ENCODE results near the gene PEAK3.

The PEAK3 gene

GRCh38 chr19:2282062-2282861, at the start of gene PEAK3:
Gene PEAK3, minus strand, starts transcription at chr19:2282175. Its CDS starts 1,244 bp downstream, at chr19:2280931.
- no peak for DNase-seq (ENCODE audit: low spot score)

- DNase-seq (ENCODE audit: low spot score), result peak; percentile 84
These were observed 48.8 kb upstream of the PEAK3 start for GRCh38 chr19:2330632-2331284.

GRCh38 chr19:2330255-2330631, 48.3 kb upstream of the PEAK3 start:
- no peak for DNase-seq (ENCODE audit: low spot score)

- no peak for DNase-seq (ENCODE audit: low spot score)
These were observed 47.5 kb upstream of the PEAK3 start for GRCh38 chr19:2329501-2329916.

GRCh38 chr19:2329149-2329478, 47.1 kb upstream of the PEAK3 start:
- no peak for DNase-seq (ENCODE audit: low spot score)

- DNase-seq (ENCODE audit: low spot score), result peak; percentile 93
These were observed 46.6 kb upstream of the PEAK3 start, which contains the start of the genes LSM7 and SPPL2B for GRCh38 chr19:2328401-2329148. Gene LSM7, minus strand, starts transcription at chr19:2328586. Its CDS starts 20 bp downstream, at chr19:2328566. Gene SPPL2B, plus strand, starts transcription at chr19:2328684. Its CDS starts 26 bp downstream, at chr19:2328710.

- DNase-seq (ENCODE audit: low spot score), result peak; percentile 86
These were observed 45.9 kb upstream of the PEAK3 start for GRCh38 chr19:2327773-2328400.

GRCh38 chr19:2326699-2327360, 44.9 kb upstream of the PEAK3 start:
- no peak for DNase-seq (ENCODE audit: low spot score)

- no peak for DNase-seq (ENCODE audit: low spot score)
These were observed 43.5 kb upstream of the PEAK3 start for GRCh38 chr19:2325281-2326046.

GRCh38 chr19:2324220-2324948, 42.4 kb upstream of the PEAK3 start:
- DNase-seq (ENCODE audit: low spot score), result no peak

GRCh38 chr19:2323707-2324106, 41.7 kb upstream of the PEAK3 start:
- no peak for DNase-seq (ENCODE audit: low spot score)

- DNase-seq (ENCODE audit: low spot score), result no peak
These were observed 39.7 kb upstream of the PEAK3 start for GRCh38 chr19:2321565-2322283.

- no peak for DNase-seq (ENCODE audit: low spot score)
These were observed 39.0 kb upstream of the PEAK3 start for GRCh38 chr19:2320939-2321338.

- no peak for DNase-seq (ENCODE audit: low spot score)
These were observed 38.1 kb upstream of the PEAK3 start for GRCh38 chr19:2320049-2320448.

- DNase-seq (ENCODE audit: low spot score), result no peak
These were observed 37.6 kb upstream of the PEAK3 start for GRCh38 chr19:2319551-2319950.

- no peak for DNase-seq (ENCODE audit: low spot score)
These were observed 36.9 kb upstream of the PEAK3 start for GRCh38 chr19:2318923-2319322.

- no peak for DNase-seq (ENCODE audit: low spot score)
These were observed 35.8 kb upstream of the PEAK3 start for GRCh38 chr19:2317756-2318155.

- no peak for DNase-seq (ENCODE audit: low spot score)
These were observed 35.3 kb upstream of the PEAK3 start for GRCh38 chr19:2317300-2317699.

GRCh38 chr19:2315818-2316353, 33.9 kb upstream of the PEAK3 start:
- DNase-seq (ENCODE audit: low spot score), result no peak
